Measurements from ENCODE around the gene TIAM1.

The TIAM1 gene

DNA sequence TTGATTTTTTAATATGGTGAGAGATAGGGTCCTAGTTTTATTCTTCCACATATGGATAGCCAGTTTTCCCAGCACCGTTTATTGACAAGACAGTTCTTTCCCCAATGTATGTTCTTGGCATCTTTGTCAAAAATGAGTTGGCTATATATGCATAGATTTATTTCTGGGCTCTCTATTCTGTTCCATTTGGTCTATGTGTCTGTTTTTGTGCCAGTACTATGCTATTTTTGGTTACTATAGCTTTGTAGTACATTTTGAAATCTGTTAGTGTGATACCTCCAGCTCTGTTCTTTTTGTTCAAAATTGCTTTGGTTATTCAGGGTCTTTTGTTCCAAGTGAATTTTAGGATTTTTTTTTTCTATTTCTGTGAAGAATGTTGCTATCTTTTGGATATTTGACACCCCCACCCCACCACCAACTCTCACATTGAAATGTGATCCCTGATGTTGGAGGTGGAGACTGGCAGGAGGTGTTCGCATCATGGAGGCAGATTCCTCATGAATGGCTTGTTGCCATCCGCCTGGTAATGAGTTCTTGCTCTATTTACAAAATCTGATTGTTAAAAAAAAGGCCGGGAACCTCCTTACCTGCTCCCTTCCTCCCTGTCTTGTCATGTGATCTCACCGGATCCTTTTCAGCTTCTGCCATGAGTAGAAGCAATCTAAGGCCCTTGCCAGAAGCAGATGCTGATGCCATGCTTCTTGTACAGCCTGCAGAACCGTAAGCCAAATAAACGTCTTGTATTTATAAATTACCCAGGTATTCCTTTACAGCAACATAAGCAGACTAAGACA is 251.0 kb downstream of the TIAM1 start:
- TF ChIP-seq, protein P1, sequence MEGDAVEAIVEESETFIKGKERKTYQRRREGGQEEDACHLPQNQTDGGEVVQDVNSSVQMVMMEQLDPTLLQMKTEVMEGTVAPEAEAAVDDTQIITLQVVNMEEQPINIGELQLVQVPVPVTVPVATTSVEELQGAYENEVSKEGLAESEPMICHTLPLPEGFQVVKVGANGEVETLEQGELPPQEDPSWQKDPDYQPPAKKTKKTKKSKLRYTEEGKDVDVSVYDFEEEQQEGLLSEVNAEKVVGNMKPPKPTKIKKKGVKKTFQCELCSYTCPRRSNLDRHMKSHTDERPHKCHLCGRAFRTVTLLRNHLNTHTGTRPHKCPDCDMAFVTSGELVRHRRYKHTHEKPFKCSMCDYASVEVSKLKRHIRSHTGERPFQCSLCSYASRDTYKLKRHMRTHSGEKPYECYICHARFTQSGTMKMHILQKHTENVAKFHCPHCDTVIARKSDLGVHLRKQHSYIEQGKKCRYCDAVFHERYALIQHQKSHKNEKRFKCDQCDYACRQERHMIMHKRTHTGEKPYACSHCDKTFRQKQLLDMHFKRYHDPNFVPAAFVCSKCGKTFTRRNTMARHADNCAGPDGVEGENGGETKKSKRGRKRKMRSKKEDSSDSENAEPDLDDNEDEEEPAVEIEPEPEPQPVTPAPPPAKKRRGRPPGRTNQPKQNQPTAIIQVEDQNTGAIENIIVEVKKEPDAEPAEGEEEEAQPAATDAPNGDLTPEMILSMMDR (IDR thresholded peaks at IDR 0.05; ENCODE audit: low read depth, low read length) = no peak
- H3K4me3 ChIP-seq (ENCODE audit: low read depth, low read length) = no peak overlapping the region

GRCh38 chr21:31090376-31090775 is 253.7 kb downstream of the TIAM1 start:
- TF ChIP-seq, protein P1 (IDR thresholded peaks at IDR 0.05; ENCODE audit: low read depth, low read length) = no peak

DNA sequence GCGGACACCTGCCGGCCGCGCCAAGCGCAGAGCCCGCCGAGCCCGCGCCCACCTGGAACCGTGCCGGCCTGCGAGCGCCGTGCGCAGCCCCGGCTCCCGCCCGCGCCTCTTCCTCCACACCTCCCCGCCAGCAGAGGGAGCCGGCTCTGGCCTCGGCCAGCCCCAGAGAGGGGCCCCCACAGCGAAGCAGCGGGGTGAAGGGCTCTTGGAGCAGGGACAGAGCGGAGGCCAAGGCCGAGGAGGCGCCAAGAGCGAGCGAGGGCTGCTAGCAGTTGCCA is 255.6 kb downstream of the TIAM1 start:
- no peak overlapping the region for H3K4me3 ChIP-seq (ENCODE audit: low read depth, low read length)
- TF ChIP-seq, protein P1 (IDR thresholded peaks at IDR 0.05; ENCODE audit: low read depth, low read length) = no peak

More at GRCh38 chr21:31090376-31090775, 253.7 kb downstream of the TIAM1 start:
- H3K4me3 ChIP-seq (ENCODE audit: low read depth, low read length) = no peak overlapping the region

GRCh38 chr21:31087639-31088473 is 256.2 kb downstream of the TIAM1 start:
- TF ChIP-seq, protein P1 (IDR thresholded peaks at IDR 0.05; ENCODE audit: low read depth, low read length) = no peak
- H3K4me3 ChIP-seq (ENCODE audit: low read depth, low read length) = no peak overlapping the region

DNA sequence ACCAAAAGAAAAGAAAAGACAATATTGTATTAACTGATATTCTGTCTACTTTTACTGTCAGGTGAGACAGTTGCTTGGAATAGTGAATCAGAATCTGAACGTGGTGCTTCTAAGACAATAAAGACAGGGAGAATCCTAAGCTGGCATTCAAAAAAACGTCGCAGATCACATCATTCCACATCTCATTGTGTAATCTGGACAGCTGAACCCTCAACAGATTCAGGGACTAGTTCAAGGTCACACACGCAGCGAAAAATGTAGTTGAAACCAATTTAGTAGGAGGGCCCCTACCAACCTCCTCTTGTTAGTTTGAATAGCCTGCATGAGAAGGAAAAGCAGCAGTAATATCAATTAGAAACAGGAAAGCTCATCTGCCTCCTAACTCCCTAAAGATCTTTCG is 259.4 kb downstream of the TIAM1 start:
- TF ChIP-seq, protein P1 (IDR thresholded peaks at IDR 0.05; ENCODE audit: low read depth, low read length) = no peak
- H3K4me3 ChIP-seq (ENCODE audit: low read depth, low read length) = no peak overlapping the region

- TF ChIP-seq, protein P1 (IDR thresholded peaks at IDR 0.05; ENCODE audit: low read depth, low read length) = no peak
- H3K4me3 ChIP-seq (ENCODE audit: low read depth, low read length) = no peak overlapping the region
Measured at GRCh38 chr21:31078796-31079195, 265.3 kb downstream of the TIAM1 start.

GRCh38 chr21:31078216-31078615 is 265.8 kb downstream of the TIAM1 start:
- H3K4me3 ChIP-seq (ENCODE audit: low read depth, low read length) = no peak overlapping the region
- TF ChIP-seq, protein P1 (IDR thresholded peaks at IDR 0.05; ENCODE audit: low read depth, low read length) = no peak

Data from WI38 (cell line).